Measurements from ENCODE around the gene SLCO4A1. TPM values are rescaled to one million over a fixed set of nuclear protein-coding genes. Genes with fewer than 3 reads are reported as not detected.

SLCO4A1 gene
- total and polyA plus RNA-seq, 2 experiments from 2014 or later = 0.22 to 0.43 TPM

GRCh38 chr20:62665826-62666735, 23.8 kb downstream of the SLCO4A1 start:
- Histone ChIP-seq H3K27ac (no peak overlapping the region), H3K9ac (no peak overlapping the region), H3F3A (ENCODE audit: insufficient read depth) (no peaks in the 10 kb centered on the region), H2AFZ (no peak overlapping the region), H3K4me2 (ENCODE audit: unreplicated experiment) (no peak overlapping the region), H4K20me1 (ENCODE audit: insufficient read depth) (no peaks in the 10 kb centered on the region), H3K4me3 (no peak overlapping the region), H3K79me2 (ENCODE audit: insufficient read depth) (no peaks in the 10 kb centered on the region), H3K9me2 (ENCODE audit: insufficient read depth) (no peaks in the 10 kb centered on the region), H3K4me1 (ENCODE audit: insufficient read depth) (peaks cover 7% of the 10 kb centered on the region; the same call in 1 of the 2 replicates), H3K36me3 (ENCODE audit: low read depth) (no peaks in the 10 kb centered on the region), H3K27me3 (replicated peaks; ENCODE audit: insufficient read depth) (no peaks in the 10 kb centered on the region), H3K9me3 (ENCODE audit: low read depth) (no peaks in the 10 kb centered on the region)
- 62 to 74% methylated on average over 28 to 32 of the region's 33 CpGs for WGBS, 2 experiments (ENCODE audit: low coverage in 1 of 2, low lambda C conversion rate in 2 of 2, missing lambda C conversion rate in 2 of 2)
- DNase-seq = no peak
- TF ChIP-seq EZH2 (IDR thresholded peaks at IDR 0.05; ENCODE audit: insufficient read depth, poor library complexity, severe bottlenecking) (no peak), EZH2phosphoT487 (IDR thresholded peaks at IDR 0.05; ENCODE audit: insufficient read depth, low read depth) (no peak)
- in situ Hi-C loops (cut with MboI) = no loop called here

GRCh38 chr20:62666736-62667529, 24.6 kb downstream of the SLCO4A1 start:
- Histone ChIP-seq H3K4me2 (ENCODE audit: unreplicated experiment) (no peak overlapping the region), H4K20me1 (ENCODE audit: insufficient read depth) (no peaks in the 10 kb centered on the region), H3F3A (ENCODE audit: insufficient read depth) (no peaks in the 10 kb centered on the region), H3K9me3 (ENCODE audit: low read depth) (no peaks in the 10 kb centered on the region), H2AFZ (no peak overlapping the region), H3K9me2 (ENCODE audit: insufficient read depth) (no peaks in the 10 kb centered on the region), H3K36me3 (ENCODE audit: low read depth) (no peaks in the 10 kb centered on the region), H3K9ac (no peak overlapping the region), H3K4me3 (no peak overlapping the region), H3K79me2 (ENCODE audit: insufficient read depth) (no peaks in the 10 kb centered on the region), H3K27ac (no peak overlapping the region), H3K4me1 (ENCODE audit: insufficient read depth) (peaks cover 4% of the 10 kb centered on the region; the same call in 1 of the 2 replicates), H3K27me3 (replicated peaks; ENCODE audit: insufficient read depth) (no peaks in the 10 kb centered on the region)
- TF ChIP-seq EZH2phosphoT487 (IDR thresholded peaks at IDR 0.05; ENCODE audit: insufficient read depth, low read depth) (no peak), EZH2 (IDR thresholded peaks at IDR 0.05; ENCODE audit: insufficient read depth, poor library complexity, severe bottlenecking) (no peak)
- 53 to 59% methylated on average over 27 of the region's 27 CpGs for WGBS, 2 experiments (ENCODE audit: low coverage in 1 of 2, low lambda C conversion rate in 2 of 2, missing lambda C conversion rate in 2 of 2)
- in situ Hi-C loops (cut with MboI) = no loop called here
- DNase-seq = no peak

- no peaks in the 10 kb centered on the region for H3K9me2 ChIP-seq (ENCODE audit: insufficient read depth)
- no peak overlapping the region for H3K4me3 ChIP-seq
- TF ChIP-seq EZH2 (IDR thresholded peaks at IDR 0.05; ENCODE audit: insufficient read depth, poor library complexity, severe bottlenecking) = no peak
- TF ChIP-seq EZH2phosphoT487 (IDR thresholded peaks at IDR 0.05; ENCODE audit: insufficient read depth, low read depth) = no peak
- no peaks in the 10 kb centered on the region for H3F3A ChIP-seq (ENCODE audit: insufficient read depth)
- no peak overlapping the region for H3K27ac ChIP-seq
- H3K36me3 ChIP-seq (ENCODE audit: low read depth) = no peaks in the 10 kb centered on the region
- no peaks in the 10 kb centered on the region for H3K79me2 ChIP-seq (ENCODE audit: insufficient read depth)
- DNase-seq = no peak
- no peak overlapping the region for H3K4me2 ChIP-seq (ENCODE audit: unreplicated experiment)
- H3K27me3 ChIP-seq (replicated peaks; ENCODE audit: insufficient read depth) = no peaks in the 10 kb centered on the region
- H2AFZ ChIP-seq = no peak overlapping the region
- H4K20me1 ChIP-seq (ENCODE audit: insufficient read depth) = no peaks in the 10 kb centered on the region
- no peak overlapping the region for H3K9ac ChIP-seq
- no peaks in the 10 kb centered on the region for H3K9me3 ChIP-seq (ENCODE audit: low read depth)
- no peaks in the 10 kb centered on the region for H3K4me1 ChIP-seq (ENCODE audit: insufficient read depth)
- WGBS, 2 experiments (ENCODE audit: low coverage in 1 of 2, low lambda C conversion rate in 2 of 2, missing lambda C conversion rate in 2 of 2) = 56 to 58% methylated on average over 29 to 30 of the region's 30 CpGs
- in situ Hi-C loops (cut with MboI) = no loop called here
These were observed 25.5 kb downstream of the SLCO4A1 start for GRCh38 chr20:62667530-62668440.

Data from GM23248 (cell line).